Measurements from ENCODE around the gene MXI1.

The MXI1 gene

GRCh38 chr10:110335314-110336064, 128.1 kb downstream of the MXI1 start:
- no peak overlapping the region for H3K27ac ChIP-seq (ENCODE audit: low read depth, low read length)
- no peak overlapping the region for H3K9ac ChIP-seq (ENCODE audit: low read length in 5 of 5)
- H3K36me3 ChIP-seq (ENCODE audit: control insufficient read depth in 5 of 5, insufficient read depth in 5 of 5, low read length in 5 of 5), result no peaks in the 10 kb centered on the region
- H3K9me3 ChIP-seq (ENCODE audit: control insufficient read depth in 5 of 5, low read length in 5 of 5), result peaks cover 0 to 16% (median 11%) of the 10 kb centered on the region in 5 donors
- peak overlapping the region in 1 of 5 donors; percentile 37 for H3K4me3 ChIP-seq (ENCODE audit: low read depth in 1 of 5, low read length in 5 of 5)
- peaks cover 6 to 18% (median 14%) of the 10 kb centered on the region in 5 donors for H3K4me1 ChIP-seq (ENCODE audit: control insufficient read depth in 5 of 5, insufficient read depth in 5 of 5, low read length in 5 of 5)
- H3K27me3 ChIP-seq (ENCODE audit: control insufficient read depth in 5 of 5, insufficient read depth in 4 of 5, low read length in 5 of 5), result no peaks in the 10 kb centered on the region

- peaks cover 6 to 18% (median 14%) of the 10 kb centered on the region in 5 donors for H3K4me1 ChIP-seq (ENCODE audit: control insufficient read depth in 5 of 5, insufficient read depth in 5 of 5, low read length in 5 of 5)
- H3K4me3 ChIP-seq (ENCODE audit: low read depth in 1 of 5, low read length in 5 of 5), result peak overlapping the region in 1 of 5 donors; percentile 37
- no peak overlapping the region for H3K27ac ChIP-seq (ENCODE audit: low read depth, low read length)
- no peak overlapping the region for H3K9ac ChIP-seq (ENCODE audit: low read length in 5 of 5)
- H3K36me3 ChIP-seq (ENCODE audit: control insufficient read depth in 5 of 5, insufficient read depth in 5 of 5, low read length in 5 of 5), result no peaks in the 10 kb centered on the region
- H3K27me3 ChIP-seq (ENCODE audit: control insufficient read depth in 5 of 5, insufficient read depth in 4 of 5, low read length in 5 of 5), result no peaks in the 10 kb centered on the region
- peaks cover 0 to 8% (median 4%) of the 10 kb centered on the region in 5 donors for H3K9me3 ChIP-seq (ENCODE audit: control insufficient read depth in 5 of 5, low read length in 5 of 5)
These were observed 128.8 kb downstream of the MXI1 start for GRCh38 chr10:110336111-110336721.
